K562 (cell line): ENCODE data around the gene AKT3. TPM values are rescaled to one million over a fixed set of nuclear protein-coding genes. Genes with fewer than 3 reads are reported as not detected.

ENCODE experiments used
- ATAC-seq: fragments of 200-7000 bp; cut with Tn5 transposase; 3 replicates; pipeline ENCODE4 v1.9.1; 2020; ENCODE audit warnings: moderate library complexity
- BruUV-seq: library from RNA; stranded (reverse); fragments of 400-500 nt; replicated peaks from 2 replicates; lab custom pipeline; 2021; lab: Mats Ljungman, UMichigan
- CTCF ChIA-PET: fragments of 300-600 bp; formaldehyde crosslinking; extraction: SDS; loops from one replicate; lab custom pipeline; 2021; ENCODE audit warnings: low intra/inter-chr PET ratio; lab: Yijun Ruan, JAX
- POLR2A ChIA-PET: fragments of 300-600, 350-650 bp; sonication (Branson Sonifier 250); formaldehyde crosslinking; extraction: SDS; loops from one replicate; lab custom pipeline; 2021; ENCODE audit warnings: antibody characterized with exemption, inconsistent platforms; lab: Yijun Ruan, JAX
- DNase-seq, 4 experiments: peaks; one replicate each; pipeline versions ENCODE4 v3.0.0 to v3.0.0-alpha.2; 2011 to 2018; ENCODE audit warnings: low spot score in 3 of 4, mixed read lengths in 3 of 4; ENCODE audit errors: extremely low read depth in 1 of 4
- FAIRE-seq: peaks from 2 replicates; lab custom pipeline; 2011; peaks lifted over from hg19 to GRCh38; lab: Jason Lieb, UNC
- H2AFZ ChIP-seq: 2 replicates; pipeline ENCODE4 v1.6.0; 2011; ENCODE audit warnings: low read depth, low read length, control low read depth, inconsistent platforms
- H3K27ac ChIP-seq: fragments of 200-600 bp; 3 replicates; pipeline ENCODE4 v1.8.0; 2011; ENCODE audit warnings: low read depth, mild to moderate bottlenecking, control low read depth, inconsistent platforms, low read length, moderate library complexity, mixed read lengths; ENCODE audit errors: extremely low read depth
- H3K27me3 ChIP-seq, 2 experiments: fragments of 300-600 bp in 1 of 2; 2 replicates in 1 of 2; 3 replicates in 1 of 2; pipeline versions ENCODE4 v1.6.0 to v1.8.0; 2011; ENCODE audit warnings: inconsistent platforms in 2 of 2, low read length in 2 of 2, mild to moderate bottlenecking in 1 of 2, mixed read lengths in 1 of 2, moderate library complexity in 1 of 2; ENCODE audit not compliant: control insufficient read depth in 2 of 2, insufficient read depth in 2 of 2
- H3K36me3 ChIP-seq: fragments of 300-600 bp; 3 replicates; pipeline ENCODE4 v1.8.0; 2011; ENCODE audit warnings: mild to moderate bottlenecking, low read length, inconsistent platforms; ENCODE audit not compliant: control insufficient read depth, insufficient read depth
- H3K4me1 ChIP-seq, 2 experiments: fragments of 200-600 bp in 1 of 2; replicated peaks in 1 of 2; 2 replicates in 1 of 2; 3 replicates in 1 of 2; pipeline versions ENCODE4 v1.5.1 to v1.8.0; 2011; ENCODE audit warnings: inconsistent platforms in 2 of 2, low read length in 2 of 2, mild to moderate bottlenecking in 1 of 2, mixed read lengths in 1 of 2, moderate library complexity in 1 of 2; ENCODE audit not compliant: control insufficient read depth in 2 of 2, insufficient read depth in 2 of 2
- H3K4me2 ChIP-seq: 2 replicates; pipeline ENCODE4 v1.6.1; 2011; ENCODE audit warnings: low read length, control low read depth, inconsistent platforms, mixed read lengths; ENCODE audit not compliant: insufficient read depth
- H3K4me3 ChIP-seq: fragments of 200-600 bp; sonication (generic), shearing (Covaris generic); 2 replicates; pipeline ENCODE4 v1.5.1; 2016; ENCODE audit warnings: control low read depth, inconsistent platforms
- H3K79me2 ChIP-seq: fragments of 200-600 bp; 3 replicates; pipeline ENCODE4 v1.8.0; 2011; ENCODE audit warnings: low read length, inconsistent platforms; ENCODE audit not compliant: control insufficient read depth, insufficient read depth
- H3K9ac ChIP-seq, 2 experiments: 2 replicates each; pipeline versions ENCODE4 v1.6.0 to v1.6.1; 2011; ENCODE audit warnings: low read depth in 2 of 2, low read length in 2 of 2, control low read depth in 1 of 2, inconsistent platforms in 1 of 2, mild to moderate bottlenecking in 1 of 2, mixed read lengths in 1 of 2; ENCODE audit not compliant: insufficient read depth in 1 of 2
- H3K9me1 ChIP-seq: one replicate; pipeline ENCODE4 v1.6.0; 2011; ENCODE audit warnings: inconsistent platforms, mild to moderate bottlenecking, low read length, moderate library complexity; ENCODE audit not compliant: control insufficient read depth, insufficient read depth
- H3K9me3 ChIP-seq: replicated peaks from 2 replicates; pipeline ENCODE4 v1.5.1; 2011; ENCODE audit warnings: low read depth, low read length, inconsistent platforms; ENCODE audit not compliant: control insufficient read depth, insufficient read depth
- H4K20me1 ChIP-seq: replicated peaks from 2 replicates; pipeline ENCODE4 v1.6.1; 2011; ENCODE audit warnings: low read length, inconsistent platforms, mixed read lengths; ENCODE audit not compliant: control insufficient read depth, insufficient read depth
- CAMTA2 ChIP-seq: fragments of 250-450 bp; sonication (Bioruptor Pico); conservative IDR thresholded peaks from 2 replicates; pipeline ENCODE4 v1.5.1; 2022
- CHD1 ChIP-seq: fragments of 200-600 bp; sonication (generic); IDR thresholded peaks from one replicate; pipeline ENCODE4 v1.6.1; 2012; ENCODE audit warnings: mild to moderate bottlenecking, moderate library complexity, low read length, inconsistent platforms
- GATA2 ChIP-seq: sonication (generic); formaldehyde crosslinking; IDR thresholded peaks from 2 replicates; pipeline ENCODE4 v1.4.0; 2020; ENCODE audit warnings: mild to moderate bottlenecking, missing genetic modification reagents
- KDM2B ChIP-seq: fragments of 250-450 bp; sonication (Bioruptor Pico); IDR thresholded peaks from 2 replicates; pipeline ENCODE4 v1.8.0; 2021; ENCODE audit warnings: mild to moderate bottlenecking, moderate library complexity
- MYC ChIP-seq, 2 experiments: fragments of 250-450 bp in 1 of 2; sonication (Bioruptor Pico) in 1 of 2; IDR thresholded peaks; 2 replicates each; pipeline versions ENCODE4 v1.5.1 to v1.6.1; 2012 to 2021; ENCODE audit warnings: low read depth in 2 of 2, borderline replicate concordance in 1 of 2, improper control_type of control experiment in 1 of 2, low read length in 1 of 2, mild to moderate bottlenecking in 1 of 2, moderate library complexity in 1 of 2
- REST ChIP-seq, 2 experiments: fragments of 450-650 bp; formaldehyde crosslinking in 1 of 2; IDR thresholded peaks; 2 replicates each; pipeline versions ENCODE4 v1.4.0 to v1.6.1; 2014 to 2020; ENCODE audit warnings: mild to moderate bottlenecking in 2 of 2, borderline replicate concordance in 1 of 2, low read depth in 1 of 2
- TSC22D4 ChIP-seq: fragments of 450-650 bp; IDR thresholded peaks from 2 replicates; pipeline ENCODE4 v1.6.1; 2016; ENCODE audit warnings: missing genetic modification characterization, missing biosample characterization, control low read depth
- ZNF239 ChIP-seq: fragments of 250-450 bp; sonication (Bioruptor Pico); IDR thresholded peaks from 2 replicates; pipeline ENCODE4 v1.4.0; 2020; ENCODE audit warnings: mild to moderate bottlenecking
- WGBS: fragments of 100-300 bp; shearing (Covaris generic); methylation state at CpG from one replicate; pipeline ENCODE4 v1.1.6; 2016; ENCODE audit warnings: low coverage, mixed read lengths; ENCODE audit not compliant: insufficient coverage; ENCODE audit errors: missing lambda C conversion rate; 5-methylcytosine and 5-hydroxymethylcytosine counted together
- in situ Hi-C: fragments of 300-500 bp; cut with MboI; formaldehyde crosslinking; loops from 4 replicates; pipeline ENCODE4 v1.15.0; 2018; ENCODE audit warnings: inconsistent platforms, mixed read lengths
- intact Hi-C: fragments of 100-400 bp; cut with micrococcal nuclease; formaldehyde crosslinking; loops from 2 replicates; pipeline ENCODE4 v1.14.2; 2022
- polyA plus RNA-seq, 8 experiments: library from polyadenylated mRNA; depleted of rRNA in 4 of 8; stranded (reverse) in 5 of 8; unstranded in 3 of 8; fragments of >200 nt; fragmentation: Nextera tagmentation in 2 of 8; fragmentation: Illumina TruSeq in 1 of 8; extraction: Ambion mirVana in 2 of 8; extraction: Trizol in 1 of 8; gene quantifications; 2 replicates each; pipeline versions ENCODE4 v1.2.1 to v1.2.3, GENCODE V29; 2011 to 2014; ENCODE audit warnings: inconsistent platforms in 1 of 8, missing spikeins in 1 of 8
- total RNA-seq, 7 experiments: library from RNA; depleted of rRNA in 6 of 7; stranded (reverse); fragments of >200 nt in 6 of 7; fragmentation: Illumina TruSeq in 2 of 7; extraction: Trizol in 2 of 7; gene quantifications; 2 replicates each; pipeline versions ENCODE4 v1.2.1 to v1.2.3, GENCODE V29; 2011 to 2021; ENCODE audit warnings: low replicate concordance in 1 of 7
- TF ChIP-seq, protein P1 (sequence below): fragments of 450-650 bp; formaldehyde crosslinking; IDR thresholded peaks from 2 replicates; pipeline ENCODE4 v1.4.0; 2020; ENCODE audit warnings: mild to moderate bottlenecking

The AKT3 gene
- total and polyA plus RNA-seq, 9 of the 15 experiments (the other 6 are each of a cell fraction or from before 2014, with no cell fraction given) = 0.04 to 0.54 (median 0.18) TPM; not detected in 1

DNA sequence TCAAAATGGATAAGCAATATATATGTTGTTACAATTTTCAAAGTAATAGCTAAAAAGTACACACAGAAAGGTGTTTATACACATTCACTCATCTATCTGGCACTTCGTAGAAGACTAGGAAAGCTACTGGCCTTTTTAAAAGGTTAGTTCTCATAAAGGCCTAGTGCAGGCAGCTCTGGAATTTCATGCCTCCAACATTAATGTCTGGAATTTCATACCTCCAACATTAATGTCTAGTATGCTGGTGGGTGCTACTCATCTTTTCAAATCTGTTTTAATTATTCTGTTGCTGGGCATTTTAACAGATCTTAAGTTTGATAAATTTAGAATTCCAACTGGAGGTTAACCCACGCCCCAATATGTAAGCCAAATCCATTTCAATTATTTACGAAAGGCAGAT is 124.2 kb downstream of the AKT3 start:
- Histone ChIP-seq H3K27ac (no peak overlapping the region), H3K4me1 (peaks cover 0 to 3% of the 10 kb centered on the region in 2 experiments; a peak in 1 of 5 replicates), H3K9me1 (no peaks in the 10 kb centered on the region), H3K27me3 (no peaks in the 10 kb centered on the region), H3K4me3 (no peak overlapping the region), H3K36me3 (no peaks in the 10 kb centered on the region), H3K4me2 (no peak overlapping the region), H3K9me3 (0 out of 2 replicates have a peak, but pooled peaks cover 1% of the 10 kb centered on the region), H2AFZ (no peak overlapping the region), H4K20me1 (no peaks in the 10 kb centered on the region), H3K9ac (no peak overlapping the region), H3K79me2 (no peaks in the 10 kb centered on the region)
- no peak for FAIRE-seq
- no peak for DNase-seq
- in situ Hi-C loops (no loop called here), intact Hi-C loops (no loop called here)
- ChIA-PET POLR2A (no interaction called here), CTCF (interaction anchor here (0.7 kb wide), 1 partner anchor 484 kb away, joined by 3 read pairs; no protein-coding TSS in a partner anchor)
- no peak for TF ChIP-seq GATA2
- no peak for TF ChIP-seq ZNF239 (CRISPR knock-in tag)
- TF ChIP-seq CAMTA2 (CRISPR knock-in tag) = no peak
- TF ChIP-seq, protein P1, sequence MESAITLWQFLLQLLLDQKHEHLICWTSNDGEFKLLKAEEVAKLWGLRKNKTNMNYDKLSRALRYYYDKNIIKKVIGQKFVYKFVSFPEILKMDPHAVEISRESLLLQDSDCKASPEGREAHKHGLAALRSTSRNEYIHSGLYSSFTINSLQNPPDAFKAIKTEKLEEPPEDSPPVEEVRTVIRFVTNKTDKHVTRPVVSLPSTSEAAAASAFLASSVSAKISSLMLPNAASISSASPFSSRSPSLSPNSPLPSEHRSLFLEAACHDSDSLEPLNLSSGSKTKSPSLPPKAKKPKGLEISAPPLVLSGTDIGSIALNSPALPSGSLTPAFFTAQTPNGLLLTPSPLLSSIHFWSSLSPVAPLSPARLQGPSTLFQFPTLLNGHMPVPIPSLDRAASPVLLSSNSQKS = no peak
- no peak for TF ChIP-seq KDM2B
- no peak for TF ChIP-seq MYC (IDR thresholded peaks at IDR 0.05; ENCODE audit: low read depth, low read length)
- no peak for TF ChIP-seq MYC (CRISPR knock-in tag; IDR thresholded peaks at IDR 0.05; ENCODE audit: borderline replicate concordance, low read depth)
- TF ChIP-seq TSC22D4 (tag) = no peak
- TF ChIP-seq CHD1 = no peak
- no peak for TF ChIP-seq REST (IDR thresholded peaks at IDR 0.05; ENCODE audit: borderline replicate concordance)
- no peak for TF ChIP-seq REST (CRISPR knock-in tag; IDR thresholded peaks at IDR 0.05; ENCODE audit: low read depth)
- BruUV-seq = no TSS peak
- ATAC-seq = no peak
- WGBS = 0% methylated on average over 3 of the region's 3 CpGs
